ENCODE measurements around the gene MYCBP2.

Gene MYCBP2

DNA sequence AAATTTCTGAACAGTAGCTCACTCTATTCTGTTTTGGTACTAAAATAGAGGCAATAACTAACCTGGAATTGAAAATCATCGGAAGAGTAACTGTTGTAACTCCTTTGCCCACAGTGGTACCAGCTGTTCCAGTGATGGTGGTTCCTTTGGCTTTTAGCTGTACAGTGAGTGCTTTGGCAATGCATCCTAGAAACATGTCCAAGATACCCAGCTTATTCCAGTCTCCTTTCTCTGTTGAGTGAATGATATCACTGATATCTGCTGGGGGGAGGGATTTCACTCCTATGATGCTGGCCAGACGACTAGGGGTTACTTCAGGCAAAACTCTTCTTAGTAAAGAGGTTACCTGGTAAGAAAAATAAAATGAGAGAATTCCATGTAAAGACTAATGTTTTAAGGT lies 259.4 kb downstream of the MYCBP2 start:
- DNase-seq, result no peak

DNA sequence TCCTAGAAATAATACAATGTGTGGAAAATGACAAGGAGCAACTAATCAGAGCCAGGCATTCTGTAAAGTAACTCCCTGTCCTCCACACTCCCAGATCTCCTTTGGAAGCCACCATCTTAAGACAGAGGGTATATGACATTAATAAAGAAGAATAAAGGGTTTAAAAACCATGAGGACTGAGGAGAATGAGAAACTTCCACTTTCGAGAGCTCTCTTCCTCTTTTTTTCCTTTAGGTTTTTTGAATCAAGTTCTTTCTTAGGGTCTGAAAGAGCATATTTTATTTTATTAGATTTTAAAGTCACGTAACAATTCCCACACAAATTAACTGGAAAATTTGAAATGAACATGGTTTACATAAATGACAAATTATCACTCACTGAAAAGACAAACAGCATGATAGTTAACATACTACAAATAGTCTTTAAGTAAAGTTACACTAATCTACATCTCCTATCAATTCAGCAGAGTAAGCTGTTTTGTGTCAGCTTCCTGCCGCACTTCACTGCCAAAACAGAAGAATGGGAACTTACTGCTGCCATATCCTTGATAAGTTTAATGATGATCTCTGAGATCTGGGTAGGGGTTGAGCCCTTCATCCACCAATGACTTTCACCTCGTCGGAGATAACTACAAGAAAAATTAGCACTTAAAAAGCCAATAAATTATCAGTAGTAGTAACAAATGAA lies 261.3 kb downstream of the MYCBP2 start:
- DNase-seq, result no peak

DNA sequence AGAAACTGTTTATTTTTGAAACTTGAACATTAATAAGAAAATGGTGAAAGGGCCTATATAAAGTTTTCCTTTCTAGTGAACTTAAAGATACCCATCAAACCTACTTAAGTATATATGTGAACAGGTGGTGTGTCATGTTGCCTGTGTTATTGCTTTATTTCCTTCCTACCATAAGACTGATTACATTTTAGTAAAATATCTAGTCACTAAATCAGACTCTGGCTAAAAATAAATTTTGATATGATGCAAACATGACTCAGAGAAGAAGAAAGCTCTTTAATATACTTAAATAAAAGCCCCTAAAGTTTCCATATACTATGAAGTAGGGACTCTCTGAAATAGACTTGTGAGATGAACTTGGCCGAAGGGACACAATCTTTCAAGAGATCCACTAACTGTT lies 264.8 kb downstream of the MYCBP2 start:
- DNase-seq, result no peak

DNA sequence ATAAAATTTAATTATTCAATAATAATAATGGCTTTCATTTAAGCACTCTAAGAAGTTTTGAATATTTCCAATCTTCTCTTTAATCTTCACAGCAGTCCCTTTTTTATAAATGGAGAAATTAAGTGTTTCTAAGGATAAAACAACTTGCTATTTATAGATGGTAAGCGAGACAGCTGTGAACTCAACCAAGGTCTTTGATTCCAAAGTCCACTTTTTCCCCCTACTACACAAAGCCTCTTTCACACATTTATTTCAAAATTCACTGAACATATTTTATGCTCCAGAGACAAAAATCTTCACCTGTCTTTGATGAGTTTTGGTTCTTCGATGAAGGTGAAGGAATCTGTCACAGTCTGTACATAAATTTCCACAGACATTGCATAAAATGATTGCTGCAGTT lies 265.5 kb downstream of the MYCBP2 start:
- no peak for DNase-seq

DNA sequence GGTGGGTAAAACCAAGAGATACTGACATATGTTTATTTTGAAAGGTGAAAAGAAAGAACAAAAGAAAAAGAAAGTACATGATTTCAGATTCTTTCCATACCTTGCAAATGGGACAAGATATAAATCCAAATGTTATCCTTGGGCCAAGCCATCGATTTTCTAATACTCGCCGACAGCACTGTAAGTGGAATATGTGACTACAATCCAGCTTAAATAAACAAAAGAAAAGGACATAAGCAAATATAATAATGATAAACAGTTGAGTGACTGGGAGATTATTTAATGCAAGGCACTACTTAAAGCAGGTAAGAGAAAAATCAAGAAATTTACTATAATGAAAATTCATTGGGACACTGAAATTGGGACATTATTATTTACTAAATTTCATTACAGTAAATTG lies 270.0 kb downstream of the MYCBP2 start:
- DNase-seq, result no peak

DNA sequence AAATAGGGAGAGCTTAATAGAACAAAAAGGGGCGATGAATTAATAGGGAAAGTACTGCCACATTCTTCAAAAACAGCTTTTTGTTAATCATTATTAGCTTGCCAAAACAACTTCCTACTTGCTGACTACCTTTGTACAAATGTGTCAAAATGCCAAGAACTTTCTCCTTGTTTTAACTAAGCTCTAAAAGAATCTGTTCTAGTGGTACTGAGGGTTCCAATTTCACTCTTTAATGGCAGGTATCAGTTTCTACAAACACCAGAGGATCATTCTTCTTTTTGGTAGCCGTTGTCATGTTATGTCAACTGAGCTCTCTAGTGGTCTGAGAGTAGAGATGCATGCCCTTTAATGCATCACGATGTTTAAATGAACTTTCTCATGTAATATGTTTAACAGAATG lies 270.5 kb downstream of the MYCBP2 start:
- DNase-seq, result no peak

DNA sequence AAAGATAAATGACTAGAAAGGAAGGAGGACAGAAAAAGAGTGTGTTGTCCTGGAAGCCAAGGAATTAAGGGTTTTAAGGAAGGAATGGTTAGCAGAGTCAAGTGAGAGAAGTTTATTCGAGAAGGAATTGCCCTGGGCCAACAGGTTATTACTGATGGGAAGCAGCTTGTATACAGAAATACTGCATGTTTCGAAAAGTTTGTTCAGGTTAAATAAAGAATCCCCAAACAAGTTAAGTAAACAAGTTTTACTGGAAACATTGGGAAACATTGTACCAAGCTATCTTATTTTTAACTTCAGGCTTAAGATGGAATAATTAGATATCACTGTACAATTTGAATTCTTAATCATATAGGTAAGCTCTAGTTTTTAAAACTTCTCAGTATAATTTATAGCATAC lies 271.7 kb downstream of the MYCBP2 start:
- no peak for DNase-seq

DNA sequence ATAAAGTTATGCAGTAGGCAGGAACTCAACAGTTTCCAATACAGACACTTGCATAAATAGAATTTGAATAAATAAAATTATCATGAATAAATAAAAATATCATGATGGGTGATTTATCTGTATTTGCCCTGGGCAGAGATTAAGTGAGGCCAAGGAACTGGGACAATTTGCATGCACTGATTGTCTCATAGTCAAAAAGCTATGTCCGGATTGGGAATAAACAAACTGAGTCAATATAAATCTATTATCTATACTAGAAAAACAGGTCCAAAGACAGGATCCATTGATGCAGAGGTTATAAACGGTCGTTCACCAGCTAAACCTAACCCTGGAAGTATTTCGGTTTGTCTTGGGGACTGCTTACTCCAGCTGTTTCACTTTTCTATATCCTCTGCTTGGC lies 273.7 kb downstream of the MYCBP2 start:
- no peak for DNase-seq

DNA sequence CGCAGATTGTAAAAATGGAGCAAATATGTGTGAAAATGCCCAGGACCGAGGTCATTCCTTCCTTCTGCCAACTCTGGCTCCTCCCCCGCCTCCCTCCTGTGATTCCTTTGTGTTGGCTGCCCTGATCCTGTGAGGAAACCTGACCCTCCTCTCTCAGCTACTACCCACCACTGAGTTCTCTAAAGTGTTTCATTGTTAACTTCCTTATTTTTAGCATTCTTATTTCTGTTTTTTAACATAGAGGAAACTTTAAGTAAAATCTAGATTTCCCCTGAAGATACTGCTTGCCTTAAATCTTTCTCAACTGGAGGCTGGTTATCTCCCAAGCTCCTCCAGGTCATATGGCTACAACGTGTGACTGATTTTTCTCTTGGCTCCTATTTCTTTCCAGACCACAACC lies 278.2 kb downstream of the MYCBP2 start:
- no peak for DNase-seq

DNA sequence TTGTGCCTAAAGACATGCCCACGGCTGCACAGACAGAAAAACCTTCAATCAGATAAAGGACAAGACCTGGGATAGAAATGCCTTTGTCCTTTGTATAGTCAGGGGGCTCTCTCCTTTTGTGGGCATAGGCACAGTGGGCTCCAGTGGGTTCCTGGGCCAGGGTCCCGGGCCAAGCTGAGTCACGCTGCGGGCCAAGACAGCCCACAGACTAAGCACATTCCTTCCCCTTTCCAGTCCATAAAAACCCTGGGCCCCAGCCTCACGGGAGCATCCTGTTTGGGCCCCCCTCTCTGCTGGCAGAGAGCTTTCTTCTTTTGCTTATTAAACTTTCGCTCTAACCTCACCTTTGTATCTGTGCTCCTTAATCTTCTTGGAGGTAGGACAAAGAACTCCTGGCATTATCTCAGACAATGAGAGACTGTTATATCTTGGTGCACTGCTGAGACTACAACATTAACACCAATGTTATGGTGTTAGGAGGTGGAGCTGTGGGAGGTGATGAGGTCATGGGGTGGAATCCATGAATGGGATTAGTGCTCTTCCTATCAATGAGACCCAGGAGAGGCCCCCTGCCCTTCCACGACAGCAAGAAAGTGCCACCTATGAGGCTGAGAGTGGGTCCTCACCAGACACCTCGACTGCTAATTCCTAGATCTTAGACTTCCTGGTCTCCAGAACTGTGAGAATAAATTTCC lies 279.1 kb downstream of the MYCBP2 start:
- no peak for DNase-seq

DNA sequence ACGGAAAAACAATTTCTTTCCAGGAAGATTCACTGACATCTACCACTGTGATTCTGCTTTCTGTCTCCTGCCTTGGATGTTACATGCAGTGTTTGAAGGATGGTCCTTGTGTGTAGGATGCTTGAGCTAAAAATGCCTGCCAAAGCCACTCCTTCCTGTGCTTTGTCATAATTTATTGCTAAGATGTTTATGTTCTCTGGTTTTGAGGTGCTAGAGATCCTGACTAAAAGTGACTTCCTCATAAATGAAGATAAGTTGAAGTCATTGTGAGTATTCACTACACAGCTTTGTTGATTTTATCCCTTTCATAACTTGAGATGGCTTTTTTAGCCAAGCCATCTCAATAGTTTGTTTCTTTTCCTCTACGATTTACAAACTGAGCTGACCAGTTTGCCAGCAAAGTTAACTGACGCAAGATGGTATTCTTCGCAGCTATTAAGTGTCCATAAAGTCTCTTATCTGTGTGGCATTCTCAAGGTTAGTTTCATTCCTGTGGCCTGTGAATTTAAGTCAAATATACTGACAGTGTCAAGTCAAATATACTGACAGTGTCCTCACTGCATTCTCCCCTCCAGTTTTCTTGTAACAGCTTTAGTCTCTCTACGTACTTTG lies 284.2 kb downstream of the MYCBP2 start:
- DNase-seq, result no peak

DNA sequence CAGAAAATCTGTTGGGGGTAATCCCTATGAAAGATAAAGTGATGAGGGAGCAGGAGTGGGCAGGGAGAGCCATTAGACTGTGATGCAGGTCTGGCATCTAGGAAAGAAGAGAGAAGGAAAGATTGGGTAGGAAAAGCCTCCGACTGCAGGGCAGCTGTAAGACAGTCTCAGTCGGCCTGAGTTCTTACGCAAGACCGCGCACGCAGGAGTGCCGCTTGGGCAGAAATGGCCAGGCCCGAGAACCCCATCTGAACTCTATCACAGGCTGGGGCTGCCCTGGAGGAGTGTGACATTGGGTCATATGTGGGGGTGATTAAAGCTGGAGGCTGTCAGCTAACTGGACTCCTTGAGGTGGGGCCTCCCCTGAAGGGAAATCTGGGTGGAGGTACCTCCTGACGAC lies 286.1 kb downstream of the MYCBP2 start:
- no peak for DNase-seq

DNA sequence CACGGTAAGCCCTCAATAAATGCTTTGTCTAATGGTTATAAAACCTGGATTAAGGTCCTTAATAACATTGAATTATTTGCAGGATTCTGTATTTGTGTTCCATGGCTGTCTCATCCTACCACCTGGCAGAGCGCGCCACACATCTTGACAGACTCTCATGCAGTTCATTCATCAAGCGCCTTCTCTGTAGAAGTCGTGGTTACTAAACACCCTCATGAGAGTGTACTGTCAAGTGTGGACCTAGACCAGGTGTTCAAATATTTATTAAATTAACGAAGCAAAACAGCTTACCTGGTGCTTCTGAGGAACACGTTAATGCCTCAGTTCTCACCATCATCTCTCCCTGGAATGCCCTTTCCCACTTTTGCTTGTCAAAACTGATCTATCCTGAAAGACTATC lies 286.8 kb downstream of the MYCBP2 start:
- no peak for DNase-seq

DNA sequence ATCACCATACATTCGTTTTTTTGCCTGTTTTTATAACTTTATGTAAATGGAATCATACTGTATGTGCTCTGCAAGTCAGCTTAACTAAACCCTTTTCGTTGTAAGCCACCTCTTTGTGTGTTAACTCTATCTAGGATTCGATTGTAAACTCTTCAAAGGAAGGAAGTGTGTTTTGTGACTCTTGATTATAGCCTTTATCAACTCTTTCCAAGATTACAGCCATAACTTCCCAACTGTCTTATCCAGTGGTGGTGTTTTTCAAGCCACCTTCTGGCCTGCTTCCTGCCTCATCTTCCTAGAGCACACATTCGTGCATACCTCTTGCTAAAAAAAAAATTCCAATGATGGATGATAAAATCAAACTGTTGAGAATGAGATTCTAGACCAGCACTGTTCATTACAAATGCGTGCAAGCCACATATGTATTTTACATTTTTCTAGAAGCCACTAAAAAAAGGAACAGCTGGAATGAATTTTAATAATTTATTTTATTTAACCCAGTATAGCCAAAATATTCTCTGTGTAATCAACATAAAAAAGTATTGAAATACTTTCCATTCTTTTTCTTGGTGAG lies 287.9 kb downstream of the MYCBP2 start:
- DNase-seq, result no peak

DNA sequence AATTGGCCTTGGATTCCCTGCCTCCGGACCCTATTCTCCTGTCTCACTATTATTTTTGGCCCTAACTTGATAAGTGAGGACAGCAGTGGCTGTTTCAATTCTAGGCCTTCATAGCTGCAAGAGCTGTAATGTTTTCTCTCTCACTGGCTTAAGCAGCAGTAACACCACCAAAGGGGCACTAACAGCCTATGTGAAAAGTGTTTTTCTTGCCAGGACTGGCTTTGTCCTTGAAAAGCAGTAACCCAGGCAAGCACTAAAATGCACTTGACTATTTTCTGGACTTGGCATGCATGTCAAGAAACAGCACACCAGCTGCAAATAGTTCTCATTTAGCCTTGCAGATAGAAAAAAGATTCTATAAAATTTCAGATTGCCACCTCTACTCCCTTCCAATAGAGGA lies 290.6 kb downstream of the MYCBP2 start:
- DNase-seq, result no peak

DNA sequence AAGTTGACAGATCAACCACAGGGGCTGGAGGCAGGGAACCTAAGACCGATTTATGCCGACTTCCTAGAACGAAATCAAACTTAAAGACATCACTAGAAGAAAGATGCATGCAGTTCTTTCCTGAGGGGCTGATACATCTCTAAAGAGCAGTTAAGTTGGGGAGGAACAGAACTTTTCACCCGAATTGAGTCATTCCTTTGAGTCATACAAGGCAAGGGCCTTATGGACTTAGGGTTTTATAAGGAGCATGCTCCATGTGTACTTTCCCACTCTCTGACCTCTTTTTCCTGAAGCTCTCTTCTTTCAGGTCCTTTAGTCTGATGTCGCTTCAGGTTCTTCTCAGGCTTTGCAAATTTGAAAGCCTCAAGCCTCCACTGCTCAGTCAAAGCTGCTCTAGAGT lies 292.0 kb downstream of the MYCBP2 start:
- DNase-seq, result no peak

DNA sequence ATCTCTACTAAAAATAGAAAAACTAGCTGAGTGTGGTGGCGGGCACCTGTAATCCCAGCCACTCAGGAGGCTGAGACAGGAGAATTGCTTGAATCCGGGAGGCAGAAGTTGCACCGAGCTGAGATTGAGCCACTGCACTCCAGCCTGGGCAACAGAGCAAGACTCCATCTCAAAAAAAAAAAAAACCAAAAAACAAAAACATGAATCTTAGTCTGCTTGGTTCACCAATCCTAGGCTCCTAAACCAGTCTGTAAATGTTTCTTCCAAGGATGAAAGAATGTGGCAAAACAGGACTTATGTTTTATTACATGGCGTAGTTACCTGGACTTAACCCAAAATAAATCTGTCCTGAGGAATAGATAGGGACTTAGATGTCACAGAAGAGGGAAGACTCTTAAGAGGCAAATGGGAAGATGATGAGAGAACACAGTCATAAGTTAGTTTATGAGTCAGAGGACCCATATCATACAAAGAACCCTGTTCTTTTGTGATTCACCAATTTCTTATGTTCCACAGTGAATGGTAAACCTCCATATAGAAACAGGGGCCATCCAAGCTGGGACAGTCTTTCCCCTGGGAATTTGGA lies 293.1 kb downstream of the MYCBP2 start:
- DNase-seq, result no peak

DNA sequence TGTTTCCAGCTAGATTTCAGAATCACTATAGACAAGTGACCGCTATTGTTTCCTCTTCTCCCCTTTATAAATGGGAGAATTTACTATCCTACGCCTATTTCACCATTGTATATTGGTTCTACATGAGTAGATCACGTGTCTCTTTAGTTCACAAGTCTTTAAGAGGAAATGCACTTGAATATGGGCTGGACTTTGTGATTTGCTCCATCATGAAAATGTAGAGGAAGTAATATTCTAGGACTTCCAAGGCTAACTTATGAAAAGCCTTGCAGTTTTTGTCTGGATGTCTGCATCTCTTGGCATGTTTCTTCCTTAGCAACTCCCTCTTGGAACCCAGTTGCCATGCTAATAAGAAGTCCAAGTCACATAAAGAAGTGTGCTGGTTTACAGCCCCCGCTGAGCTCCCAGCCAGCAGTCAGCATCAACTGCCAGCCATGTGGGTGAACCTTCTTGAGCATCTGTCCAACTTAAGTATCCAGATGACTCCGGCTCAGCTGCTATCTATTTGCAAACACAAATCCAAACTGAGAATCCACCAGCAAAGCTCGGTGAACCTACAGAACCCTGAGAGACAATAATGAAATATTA lies 295.1 kb downstream of the MYCBP2 start:
- no peak for DNase-seq

DNA sequence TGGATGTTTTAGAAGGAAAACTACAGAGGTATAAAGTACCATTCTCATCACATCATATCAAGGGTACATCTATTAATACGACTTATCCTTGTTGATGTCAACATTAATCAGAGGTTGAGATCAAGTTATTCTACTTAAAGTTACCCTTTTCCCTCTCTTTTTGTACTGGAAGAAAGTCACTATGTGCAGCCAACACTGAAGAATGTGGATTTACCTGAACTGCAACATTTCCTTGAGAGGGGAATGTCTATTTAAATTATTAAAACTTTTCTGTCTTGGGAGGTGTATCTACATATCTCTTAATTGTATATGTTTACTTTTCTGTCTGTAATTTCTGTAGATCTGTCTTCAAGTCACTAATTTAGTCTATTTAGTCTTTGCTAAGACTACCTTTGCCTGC lies 297.5 kb downstream of the MYCBP2 start:
- no peak for DNase-seq

DNA sequence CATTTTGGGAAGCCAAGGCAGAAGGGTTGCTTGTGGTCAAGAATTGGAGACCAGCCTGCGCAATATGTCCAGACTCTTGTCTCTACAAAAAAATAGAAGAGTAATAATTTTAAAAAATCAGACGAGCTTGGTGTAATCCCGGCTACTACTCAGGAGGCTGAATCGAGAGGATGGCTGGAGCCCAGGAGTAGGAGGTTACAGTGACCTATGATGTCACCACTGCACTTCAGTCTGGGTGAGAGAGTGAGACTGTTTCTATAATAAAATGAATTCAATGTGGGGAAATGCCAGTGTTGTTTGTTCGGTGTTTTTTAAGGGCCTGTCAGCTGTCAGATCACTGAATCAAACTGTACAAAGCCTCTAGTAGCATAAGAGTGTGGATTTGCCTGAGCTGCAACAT lies 298.7 kb downstream of the MYCBP2 start:
- no peak for DNase-seq

DNA sequence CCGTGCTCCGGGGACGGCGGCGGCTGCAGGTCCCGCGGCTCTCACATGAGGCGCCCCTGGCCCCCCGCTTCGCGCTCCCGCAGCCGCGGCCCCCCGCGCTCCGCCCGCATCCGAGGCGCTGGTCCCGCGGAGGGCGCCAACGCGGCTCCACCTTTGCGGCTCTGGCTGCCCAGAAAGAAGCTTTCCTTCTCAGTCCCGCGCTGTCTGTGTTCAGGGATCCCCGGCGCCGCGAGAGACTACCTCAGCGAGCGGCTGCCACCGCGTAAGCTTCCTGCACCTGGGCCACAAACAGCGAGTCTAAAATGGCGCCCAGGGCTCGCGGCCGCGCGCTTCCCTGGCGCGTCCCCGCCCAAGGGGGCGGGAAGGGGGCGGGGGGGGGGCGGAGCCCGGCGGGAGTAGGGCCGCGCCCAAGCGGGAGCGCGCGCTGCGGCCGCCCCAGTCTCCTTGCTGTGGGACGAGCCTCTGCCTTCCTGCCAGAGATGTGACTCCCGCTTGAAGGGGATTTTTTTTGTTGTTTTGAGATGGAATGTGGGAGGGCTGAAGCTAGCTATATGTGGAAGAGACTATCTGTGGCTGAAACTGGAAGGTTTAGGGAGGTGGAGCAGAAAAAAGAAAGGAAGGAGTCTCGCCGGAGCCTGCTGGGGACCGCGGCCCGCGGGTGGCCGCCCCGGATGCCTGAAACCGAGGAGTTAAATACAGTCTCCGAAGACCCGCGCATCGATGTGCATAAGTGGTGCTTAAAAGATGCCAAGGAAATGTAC lies 299.9 kb downstream of the MYCBP2 start, which contains the start of gene FBXL3:
Gene FBXL3, minus strand, starts transcription at position 299 of the 761 bp plus-strand sequence. CDS start 5,299 bp downstream, outside the sequence.
- peak; percentile 74 for DNase-seq

DNA sequence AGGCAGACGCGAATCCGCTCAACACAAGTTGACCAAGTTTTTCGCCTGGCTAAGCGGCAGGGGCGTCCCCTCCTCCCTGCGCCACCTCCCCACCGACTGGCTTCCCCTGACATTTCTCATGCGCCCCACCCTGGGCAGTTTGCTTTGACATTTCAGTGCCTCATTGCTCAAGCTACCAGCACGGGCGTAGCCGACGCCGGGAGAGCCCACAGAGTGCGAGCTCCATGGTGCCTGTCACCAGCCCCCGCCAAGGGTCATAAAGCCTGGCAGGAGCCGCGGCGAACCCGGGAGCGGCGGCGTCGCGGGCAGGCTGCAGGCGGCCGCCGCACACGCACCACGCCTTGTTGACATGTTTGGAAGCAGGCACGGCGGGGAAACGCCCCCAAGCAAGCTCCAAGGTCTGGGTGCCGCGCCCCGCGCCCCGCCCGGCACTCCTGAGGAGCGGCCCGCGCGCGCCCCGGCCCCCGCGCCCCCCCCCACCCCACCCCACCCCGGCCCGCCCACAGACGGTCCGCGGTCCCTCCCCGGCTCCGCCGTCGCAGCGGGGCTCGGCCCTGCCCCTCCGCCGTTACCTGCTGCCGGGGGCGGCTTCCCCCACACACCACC lies 300.5 kb downstream of the MYCBP2 start:
- peak; percentile 72 for DNase-seq

Measured in effector CD4-positive, alpha-beta T cell (primary cell).